DMS153 (cell line): ENCODE data around the gene MSANTD2.
A peak's percentile ranks its signal among the peaks of the same experiment; 100 is the strongest.

Source experiments
- DNase-seq: peaks from one replicate; lab custom pipeline; 2025; lab: John Stamatoyannopoulos, UW

The MSANTD2 gene

GRCh38 chr11:124732230-124732629 is 68.0 kb downstream of the MSANTD2 start:
- no peak for DNase-seq

GRCh38 chr11:124729571-124729970 is 70.6 kb downstream of the MSANTD2 start:
- DNase-seq, result no peak

GRCh38 chr11:124728134-124728533 is 72.1 kb downstream of the MSANTD2 start:
- DNase-seq, result no peak

GRCh38 chr11:124727474-124727873 is 72.7 kb downstream of the MSANTD2 start:
- DNase-seq, result no peak

GRCh38 chr11:124725719-124726105 is 74.5 kb downstream of the MSANTD2 start:
- DNase-seq, result no peak

DNA sequence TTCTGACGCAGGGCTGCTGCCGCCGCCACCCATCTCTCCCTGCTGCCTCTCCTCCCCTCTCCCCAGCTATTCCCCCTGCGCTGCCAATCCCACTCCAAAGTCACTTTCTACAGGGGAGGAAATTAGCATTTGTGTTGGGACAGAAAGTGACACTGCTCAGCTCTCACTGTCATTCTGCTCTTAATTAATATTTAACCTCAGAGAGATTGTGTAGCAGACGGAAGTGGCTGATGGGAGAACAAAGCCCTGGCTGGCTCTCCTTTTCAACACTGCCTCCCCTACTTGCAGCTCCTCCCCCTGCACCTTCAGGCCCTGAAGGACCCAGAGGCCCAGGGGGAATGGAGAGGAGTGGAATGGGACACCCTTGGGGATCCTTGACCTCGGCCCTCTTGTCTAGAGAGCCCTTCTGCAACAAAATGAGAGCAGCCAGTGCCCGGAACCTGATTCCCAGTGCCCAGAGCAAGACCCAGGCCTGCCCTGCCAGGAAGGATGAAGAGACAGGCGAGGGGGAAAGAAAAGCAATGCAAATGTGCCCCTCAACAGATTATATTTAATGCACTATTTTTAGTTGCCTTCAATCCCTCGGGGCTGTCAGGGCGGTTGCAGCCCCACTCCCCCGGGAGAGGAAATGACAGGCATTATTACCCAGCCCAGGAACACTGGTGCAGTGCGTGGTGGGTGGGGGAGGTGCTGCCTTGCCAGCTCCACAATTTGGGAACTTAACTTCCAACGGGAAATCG is 75.1 kb downstream of the MSANTD2 start:
- no peak for DNase-seq

DNA sequence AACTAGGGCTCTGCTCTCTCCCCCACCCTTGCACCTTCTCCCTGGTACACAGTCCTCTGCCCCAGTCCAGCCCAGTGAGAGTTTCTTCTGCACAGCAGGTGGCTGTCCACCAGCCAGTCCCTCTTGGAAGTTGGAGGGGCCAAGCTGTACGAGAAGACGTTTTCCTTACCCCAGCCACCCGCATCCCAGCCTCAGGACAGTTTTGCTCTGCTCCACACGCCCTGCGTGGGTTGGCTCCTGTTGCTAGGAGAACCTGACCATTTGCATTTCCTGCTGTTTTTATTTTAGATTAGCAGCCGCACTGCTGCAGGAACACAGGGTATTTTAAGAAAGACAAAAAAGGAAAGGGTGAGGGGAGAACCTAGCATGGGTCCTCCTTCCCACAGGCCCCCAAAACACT is 78.0 kb downstream of the MSANTD2 start:
- DNase-seq, result no peak

DNA sequence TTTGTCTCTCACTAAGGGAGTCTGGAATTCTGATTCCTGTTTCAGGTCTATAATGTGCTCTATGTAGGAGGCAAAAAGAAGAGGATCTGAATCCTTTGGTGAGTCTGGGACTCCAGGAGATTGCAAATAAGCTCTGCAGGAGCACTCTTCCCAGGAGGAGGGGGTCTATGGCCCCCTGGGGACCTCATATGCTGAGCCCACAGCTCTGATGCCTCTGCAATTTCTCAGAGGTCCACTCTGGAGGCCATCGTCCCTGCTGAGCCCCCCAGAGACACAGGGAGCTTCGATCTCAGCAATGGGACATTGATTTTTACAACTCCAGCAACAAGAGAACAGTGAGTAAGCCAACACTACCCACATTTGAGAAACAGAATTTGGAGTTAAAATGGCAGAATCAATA is 80.7 kb downstream of the MSANTD2 start:
- DNase-seq, result no peak

DNA sequence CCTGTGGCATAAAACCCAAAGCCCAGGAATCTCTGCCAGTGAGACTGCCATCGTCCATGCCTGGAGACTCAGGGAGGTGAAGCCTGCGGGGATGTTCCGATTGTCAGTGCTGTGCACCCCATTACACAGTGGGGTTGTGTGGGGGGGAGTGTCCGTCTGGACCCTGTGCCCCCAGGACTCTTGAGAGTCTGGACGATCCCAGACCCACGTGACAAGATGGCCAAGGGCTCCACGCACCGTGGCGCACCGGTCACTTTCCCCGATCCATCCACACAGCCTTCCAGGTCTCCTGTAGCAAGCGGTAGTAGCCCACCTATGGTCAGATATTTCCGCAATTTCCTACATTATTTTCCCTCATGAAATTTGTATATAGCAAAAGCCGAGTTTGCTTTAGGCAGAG is 81.4 kb downstream of the MSANTD2 start:
- no peak for DNase-seq

- peak; percentile 27 for DNase-seq
Observed at GRCh38 chr11:124717786-124718651, 82.2 kb downstream of the MSANTD2 start.

DNA sequence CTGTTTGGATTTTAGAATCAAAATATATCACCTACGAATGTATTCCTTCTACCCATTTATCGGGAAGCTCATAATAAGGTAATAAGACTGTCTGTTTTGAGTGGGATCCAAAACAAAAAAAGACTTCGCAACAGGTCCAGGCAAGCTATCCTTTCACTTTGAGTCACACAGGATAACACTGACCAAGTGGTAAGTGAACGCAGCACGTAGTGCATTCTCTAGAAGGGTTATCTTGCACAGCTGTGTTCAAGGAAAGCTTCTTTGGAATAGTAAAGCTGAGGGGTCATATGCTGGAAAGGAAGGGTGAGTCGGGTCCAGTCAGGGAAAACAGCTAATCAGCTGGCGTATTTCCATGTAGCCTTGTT is 82.8 kb downstream of the MSANTD2 start:
- DNase-seq, result no peak

DNA sequence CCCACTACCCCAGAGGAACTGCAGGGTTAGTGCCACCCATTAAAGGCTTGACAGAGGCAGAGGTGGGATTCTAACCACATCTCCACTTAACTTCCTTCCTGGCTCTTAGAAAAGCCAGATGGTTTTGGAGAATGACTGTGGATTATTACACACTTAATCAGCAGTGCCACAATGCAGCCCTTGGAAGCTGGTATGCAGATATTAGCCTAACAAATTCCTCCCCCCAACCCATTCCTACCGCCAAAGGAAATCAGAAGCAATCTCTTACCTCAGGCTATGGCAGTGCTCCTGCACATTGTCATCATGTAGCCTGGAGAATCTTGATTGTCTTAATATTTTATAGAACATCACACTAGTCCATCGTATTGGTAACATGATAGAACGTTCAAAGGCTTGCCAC is 83.6 kb downstream of the MSANTD2 start:
- DNase-seq, result no peak
